HCT116 (cell line): ENCODE data around the gene ABHD12B. TPM values are rescaled to one million over a fixed set of nuclear protein-coding genes. Genes with fewer than 3 reads are reported as not detected.

Experiments used
- total RNA-seq: library from RNA; stranded (reverse); gene quantifications from one replicate; pipeline ENCODE4 v1.2.1, GENCODE V29; 2021; ENCODE audit not compliant: unreplicated experiment

Gene ABHD12B
- total RNA-seq, 1 experiment from 2014 or later: 0.74 TPM

Other genes with a start within 250 kb of the ABHD12B start
- gene SAV1, start 203.7 kb upstream of the ABHD12B start, total RNA-seq: 38.0 TPM
- 39.6 TPM for gene NIN, start 40.9 kb upstream of the ABHD12B start, total RNA-seq
- gene PYGL, start 72.4 kb downstream of the ABHD12B start, total RNA-seq: 173 TPM
- 4.6 TPM for gene TRIM9, start 223.1 kb downstream of the ABHD12B start, total RNA-seq